NCI-H460 (cell line): ENCODE results near the gene CMTM3. TPM values are rescaled to one million over a fixed set of nuclear protein-coding genes. Genes with fewer than 3 reads are reported as not detected.
A peak's percentile ranks its signal among the peaks of the same experiment; 100 is the strongest.
"Not testable (repeated sequence)": the region's sequence is repeated elsewhere in the genome, so short reads cannot be mapped to it uniquely, and the experiment has no call there.

ENCODE experiments used
- DNase-seq: peaks from one replicate; pipeline ENCODE4 v3.0.0-alpha.2; 2016; ENCODE audit warnings: low read depth; ENCODE audit errors: extremely low read depth
- polyA plus RNA-seq: library from polyadenylated mRNA; depleted of rRNA; stranded (reverse); fragments of >200 nt; gene quantifications from 2 replicates; pipeline ENCODE4 v1.2.3, GENCODE V29; 2014; cell fraction: nucleus; rRNA removed
- total RNA-seq: library from RNA; depleted of rRNA; stranded (reverse); fragments of >200 nt; shearing (Covaris generic); gene quantifications from 2 replicates; pipeline ENCODE4 v1.2.3, GENCODE V29; 2014; rRNA removed

Gene CMTM3, protein sequence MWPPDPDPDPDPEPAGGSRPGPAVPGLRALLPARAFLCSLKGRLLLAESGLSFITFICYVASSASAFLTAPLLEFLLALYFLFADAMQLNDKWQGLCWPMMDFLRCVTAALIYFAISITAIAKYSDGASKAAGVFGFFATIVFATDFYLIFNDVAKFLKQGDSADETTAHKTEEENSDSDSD
- total RNA-seq = 35.6 and 35.7 TPM in 2 replicates
- polyA plus RNA-seq = 25.0 and 58.5 TPM in 2 replicates

DNA sequence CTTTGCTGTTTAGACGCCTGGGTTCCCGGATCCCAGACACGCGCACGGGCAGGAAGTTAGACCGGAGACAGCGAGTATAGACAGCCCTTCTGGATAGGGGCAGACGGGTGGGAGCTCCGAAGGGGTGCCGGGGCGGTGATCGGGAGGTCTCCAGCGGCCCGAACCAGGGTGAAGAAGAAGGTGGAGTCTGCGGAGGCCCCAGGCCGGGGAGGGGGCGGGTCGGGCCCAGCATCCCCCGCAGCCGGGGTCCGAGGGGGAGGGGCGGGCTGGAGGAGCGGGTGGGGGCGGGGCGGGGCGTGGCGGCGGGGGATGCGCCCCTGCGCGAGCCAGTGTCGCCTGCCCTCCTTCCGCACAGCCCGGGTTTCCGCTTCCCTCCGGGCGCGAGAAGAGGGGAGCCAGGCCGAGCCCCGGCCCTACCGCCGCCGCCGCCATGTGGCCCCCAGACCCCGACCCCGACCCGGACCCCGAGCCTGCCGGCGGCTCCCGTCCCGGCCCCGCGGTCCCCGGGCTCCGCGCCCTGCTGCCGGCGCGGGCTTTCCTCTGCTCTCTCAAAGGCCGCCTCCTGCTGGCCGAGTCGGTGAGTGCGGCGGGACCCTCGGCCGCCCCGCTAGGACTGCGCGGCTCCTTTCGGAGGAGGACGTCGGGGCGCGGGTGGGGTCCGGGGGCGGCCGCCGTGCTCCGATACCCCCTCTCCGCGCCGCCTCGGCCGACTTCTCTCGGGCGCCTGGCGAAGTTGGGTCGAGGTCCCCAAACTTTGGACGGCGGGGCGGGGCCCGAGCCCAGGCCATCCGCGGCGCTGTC, at the start of gene CMTM3:
Gene CMTM3 (plus strand): TSS at position 329 of the 801 bp plus-strand sequence. CDS start 102 bp downstream, at position 431.
- peak; percentile 46 for DNase-seq

DNA sequence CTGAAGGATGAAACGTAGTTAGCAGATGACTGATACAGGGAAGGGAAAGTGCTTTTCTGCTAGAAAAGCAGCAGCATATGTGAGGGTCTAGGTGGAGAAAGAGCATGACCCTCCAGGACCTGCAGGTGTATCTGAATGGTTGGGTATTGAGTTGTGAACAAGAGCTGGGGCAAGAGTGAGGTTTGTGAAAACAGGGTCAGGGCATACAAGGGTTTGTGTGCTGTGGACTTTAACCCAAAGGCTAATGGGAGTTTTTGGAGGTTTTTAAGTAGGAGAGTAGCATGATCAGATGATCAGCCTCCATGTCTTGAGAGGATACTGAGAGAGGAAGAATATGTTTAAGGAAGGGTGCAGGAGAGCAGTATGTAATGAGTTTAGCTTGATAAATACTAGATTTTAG, 44.4 kb upstream of the CMTM3 start:
- DNase-seq = no peak

DNA sequence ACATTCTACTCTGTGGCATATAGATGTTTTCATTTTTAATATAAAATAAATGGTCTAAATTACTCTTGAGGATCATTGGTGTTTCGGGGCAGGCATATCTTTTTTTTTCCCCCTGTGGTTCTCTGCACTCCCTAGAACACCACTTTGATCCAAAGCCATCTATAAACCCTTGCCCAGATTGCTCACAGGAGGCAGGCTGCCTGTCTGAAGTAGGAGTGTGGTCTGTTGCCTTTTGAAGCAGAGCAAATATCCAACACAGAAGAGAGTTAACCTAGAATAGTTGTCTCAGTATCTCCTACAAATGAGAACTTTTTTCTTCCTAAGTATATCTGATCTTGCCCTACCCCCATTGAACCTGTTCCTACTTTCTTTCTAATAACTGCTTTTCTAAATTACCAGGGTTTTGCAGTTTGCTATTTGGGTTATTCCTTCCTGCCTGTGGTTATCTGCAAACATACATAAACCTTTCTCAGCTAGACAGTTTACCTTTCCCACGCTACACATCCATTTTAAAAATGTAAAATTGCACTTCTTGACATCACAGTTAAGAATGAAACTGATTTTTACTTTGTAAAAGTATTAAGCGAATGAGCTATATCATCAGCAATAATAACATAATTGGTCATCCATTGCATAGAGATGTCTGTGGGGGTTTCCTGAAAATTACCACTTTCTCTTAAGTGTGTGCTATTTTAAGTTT, 43.0 kb upstream of the CMTM3 start:
- DNase-seq = no peak

DNA sequence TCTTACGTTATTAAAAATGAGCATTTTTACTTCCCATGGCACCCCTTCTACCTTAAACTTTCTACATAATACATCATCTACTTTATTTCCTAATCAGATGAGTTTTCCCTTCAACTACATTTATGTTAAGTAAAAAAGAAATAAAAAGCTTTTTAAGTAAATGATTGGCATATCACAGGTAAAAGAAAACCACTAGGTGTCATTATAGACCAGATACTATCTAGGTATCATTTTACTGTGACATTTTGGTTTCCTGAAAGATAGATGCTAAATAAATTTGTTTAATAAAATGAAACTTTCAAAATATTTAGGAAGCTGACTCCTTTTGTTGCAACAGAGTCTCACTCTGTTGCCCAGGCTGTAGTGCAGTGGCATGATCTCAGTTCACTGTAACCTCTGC, 42.1 kb upstream of the CMTM3 start:
- no peak for DNase-seq

DNA sequence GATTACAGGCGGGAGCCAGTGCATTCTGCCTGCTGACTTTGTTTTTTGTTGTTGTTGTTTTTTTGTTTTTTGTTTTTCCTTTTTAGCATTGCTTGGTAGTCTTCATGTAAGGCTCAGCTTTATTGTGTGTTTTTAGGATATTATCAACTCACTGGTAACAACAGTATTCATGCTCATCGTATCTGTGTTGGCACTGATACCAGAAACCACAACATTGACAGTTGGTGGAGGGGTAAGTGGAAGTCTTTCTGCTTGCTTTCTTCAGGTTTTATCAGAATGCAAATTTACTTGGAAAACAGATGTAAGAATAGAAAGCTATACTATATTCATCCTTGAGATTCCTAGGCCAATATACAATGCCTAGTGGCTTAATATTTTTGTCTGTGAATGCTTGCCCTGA, 41.5 kb upstream of the CMTM3 start:
- no peak for DNase-seq

DNA sequence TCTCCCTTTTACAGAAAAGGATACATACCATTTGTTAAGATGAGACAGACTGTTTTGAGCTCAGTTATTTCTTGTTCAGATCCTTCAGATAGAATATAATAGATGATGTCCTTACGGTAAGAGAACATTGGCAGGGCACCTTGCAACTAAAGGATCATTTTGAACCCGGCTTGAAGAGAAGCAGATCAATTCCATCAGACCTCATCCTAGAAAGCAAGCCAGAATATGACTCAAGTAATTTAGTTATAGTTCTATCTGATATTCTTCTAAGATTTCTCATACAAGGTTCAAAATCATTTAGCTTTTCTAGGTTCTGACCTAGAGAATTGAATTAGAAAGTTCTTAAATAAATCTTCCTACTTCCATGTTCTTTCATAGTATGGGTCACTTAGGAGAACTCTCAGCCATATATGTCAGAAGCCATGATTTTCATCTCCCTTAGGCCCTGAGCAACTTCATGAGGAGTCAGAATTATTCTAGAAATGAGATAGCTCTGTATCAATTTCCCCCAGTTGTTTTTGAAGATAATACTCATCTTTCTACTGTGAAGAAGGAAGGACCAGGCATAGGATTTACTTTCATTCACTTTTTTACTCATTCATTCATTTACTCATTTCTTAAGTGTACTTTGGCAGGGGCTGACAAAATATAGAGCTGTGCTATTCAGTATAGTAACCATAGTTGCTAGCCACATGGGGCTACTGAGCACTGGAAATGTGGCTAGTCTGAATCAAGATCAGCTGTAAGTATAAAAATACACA, 40.8 kb upstream of the CMTM3 start:
- no peak for DNase-seq

DNA sequence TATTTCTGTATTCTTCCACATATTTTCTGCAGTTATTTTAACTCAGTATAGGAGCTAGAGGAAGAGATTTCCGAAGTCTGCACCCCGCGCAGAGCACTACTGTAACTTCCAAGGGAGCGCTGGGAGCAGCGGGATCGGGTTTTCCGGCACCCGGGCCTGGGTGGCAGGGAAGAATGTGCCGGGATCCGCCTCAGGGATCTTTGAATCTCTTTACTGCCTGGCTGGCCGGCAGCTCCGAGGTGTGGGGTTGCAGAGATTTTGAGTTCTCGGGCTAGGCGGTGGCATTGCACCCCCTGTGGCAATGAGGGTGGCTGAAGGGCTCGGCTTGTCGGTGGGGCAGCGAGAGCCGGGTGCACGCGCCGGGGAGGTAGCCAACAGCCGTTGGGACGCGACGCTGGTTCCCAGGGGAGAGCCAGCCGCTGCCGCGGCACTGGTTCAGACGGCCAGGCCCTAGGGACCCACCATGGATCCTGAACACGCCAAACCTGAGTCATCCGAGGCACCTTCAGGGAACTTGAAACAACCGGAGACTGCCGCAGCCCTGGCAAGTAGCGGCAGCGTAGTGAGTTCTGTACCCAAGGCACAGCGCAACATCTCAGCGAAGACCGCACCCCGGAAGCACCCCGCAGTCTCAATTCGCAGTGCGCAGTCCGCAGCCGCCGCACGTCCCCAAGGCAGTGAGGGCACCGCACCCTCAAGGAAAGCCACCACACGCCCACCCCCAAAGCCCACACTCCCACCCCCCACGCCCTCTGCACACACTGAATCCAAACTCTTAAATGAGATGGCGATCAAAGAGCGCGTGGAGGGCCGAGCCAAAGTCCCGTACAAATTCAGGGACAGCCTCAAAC, 38.2 kb upstream of the CMTM3 start, which contains the start of gene CMTM1:
Gene CMTM1 (plus strand): TSS at position 389 of the 851 bp plus-strand sequence. CDS start 75 bp downstream, at position 464.
- no peak for DNase-seq

DNA sequence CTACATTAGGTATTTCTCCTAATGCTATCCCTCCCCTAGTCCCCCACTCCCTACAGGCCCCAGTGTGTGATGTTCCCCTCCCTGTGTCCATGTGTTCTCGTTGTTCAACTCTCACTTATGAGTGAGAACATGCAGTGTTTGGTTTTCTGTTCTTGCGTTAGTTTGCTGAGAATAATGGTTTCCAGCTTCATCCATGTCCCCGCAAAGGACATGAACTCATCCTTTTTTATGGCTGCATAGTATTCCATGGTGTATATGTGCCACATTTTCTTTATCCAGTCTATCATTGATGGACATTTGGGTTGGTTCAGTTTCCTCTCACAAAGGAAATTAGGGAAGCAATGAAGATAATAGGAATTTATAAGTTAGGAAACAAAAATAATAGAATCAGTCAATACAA, 37.2 kb upstream of the CMTM3 start:
- not testable (repeated sequence) for DNase-seq

DNA sequence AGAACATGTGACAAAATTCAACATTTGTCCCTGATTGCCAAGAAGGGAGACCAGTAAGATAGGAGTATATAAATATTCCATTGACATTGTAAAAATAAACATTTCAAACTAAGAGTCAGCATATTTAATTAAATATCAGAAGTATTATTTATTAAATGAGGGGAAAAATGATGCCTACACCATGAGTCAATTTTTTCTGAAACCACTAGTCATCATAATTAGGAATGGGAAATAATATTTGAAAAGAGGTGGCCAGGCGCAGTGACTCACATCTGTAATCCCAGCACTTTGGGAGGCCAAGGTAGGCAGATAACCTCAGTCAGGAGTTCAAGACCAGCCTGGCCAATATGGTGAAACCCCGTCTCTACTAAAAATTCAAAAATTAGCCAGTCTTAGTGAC, 36.1 kb upstream of the CMTM3 start:
- no peak for DNase-seq

DNA sequence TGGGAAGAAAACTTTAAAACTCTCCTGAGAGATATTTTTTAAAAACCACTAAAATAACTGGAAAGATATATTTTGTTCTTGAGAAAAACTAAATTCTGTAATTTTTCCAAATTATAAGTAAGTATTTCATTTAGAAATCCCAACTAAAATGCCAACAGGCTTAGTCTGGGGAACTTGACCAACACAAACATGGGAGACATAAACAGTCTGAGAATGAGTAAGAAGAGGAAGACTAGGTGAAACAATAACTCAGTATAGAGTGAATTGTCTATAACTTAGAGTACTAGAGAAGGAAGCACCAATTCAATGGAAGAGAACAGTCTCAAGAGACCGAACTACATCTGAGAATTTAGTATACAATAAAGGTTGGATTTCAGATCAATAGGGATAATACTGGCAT, 35.4 kb upstream of the CMTM3 start:
- no peak for DNase-seq

DNA sequence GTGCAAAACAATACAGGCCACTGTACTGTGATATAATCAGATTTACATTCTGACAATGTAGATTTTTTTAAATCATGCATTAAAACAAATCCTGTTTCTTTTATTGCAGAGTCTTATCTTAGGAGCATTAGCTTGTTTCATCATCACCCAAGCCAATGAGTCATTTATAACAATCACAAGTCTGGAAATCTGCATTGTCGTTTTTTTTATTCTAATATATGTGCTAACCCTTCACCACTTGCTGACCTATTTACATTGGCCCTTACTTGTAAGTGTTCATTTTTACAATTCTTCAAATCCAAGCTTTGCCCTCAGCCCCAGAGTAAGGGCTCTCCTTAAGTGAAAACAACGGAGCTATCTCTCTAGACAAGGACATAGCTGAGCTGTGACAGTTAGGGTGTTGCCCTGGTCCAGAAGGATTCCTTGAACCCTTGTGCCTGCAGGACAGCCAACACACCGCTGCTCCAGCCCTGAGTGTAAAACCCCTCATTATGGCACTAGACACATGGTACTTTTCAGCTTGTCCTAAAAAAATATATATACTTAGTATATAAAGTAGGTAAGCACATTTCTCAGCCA, 34.6 kb upstream of the CMTM3 start:
- no peak for DNase-seq

DNA sequence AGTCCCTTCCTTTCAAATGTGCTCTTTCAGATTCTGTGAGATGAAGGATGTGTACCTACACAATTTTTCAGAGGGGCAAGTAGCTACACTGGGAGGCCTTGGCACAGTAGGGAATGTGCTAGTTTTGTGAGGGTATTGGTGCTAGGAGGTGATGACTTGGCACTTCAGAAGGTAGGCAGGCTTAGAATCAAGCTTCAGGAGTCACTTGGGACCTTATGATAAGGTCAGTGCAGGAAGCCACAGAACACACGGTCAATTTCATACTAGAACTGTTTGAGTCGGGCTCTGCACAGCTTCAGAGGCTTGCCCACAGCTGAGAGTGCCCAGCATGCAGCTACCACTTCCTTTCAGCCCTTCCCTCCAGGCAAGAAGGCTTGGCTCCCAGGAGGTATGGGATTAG, 32.1 kb upstream of the CMTM3 start:
- no peak for DNase-seq

DNA sequence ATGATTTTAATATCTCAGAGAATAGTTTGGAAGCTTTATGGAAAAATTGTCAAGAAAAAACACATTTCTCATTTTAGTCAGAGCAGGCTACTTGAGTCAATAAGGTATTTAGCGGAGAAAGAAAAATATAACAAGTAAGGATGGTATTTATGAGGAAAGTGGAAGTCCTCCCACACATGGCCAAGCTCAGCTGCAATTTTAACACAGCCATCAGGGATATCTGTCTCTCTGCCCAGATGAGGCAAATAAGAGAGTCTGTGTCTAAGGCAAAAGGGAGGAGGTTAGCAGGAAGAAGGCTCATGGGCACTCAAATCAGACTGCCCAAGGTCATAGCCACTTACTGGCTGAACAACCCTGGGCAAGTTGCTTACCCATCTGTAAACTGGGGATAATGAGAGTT, 30.4 kb upstream of the CMTM3 start:
- DNase-seq = no peak

DNA sequence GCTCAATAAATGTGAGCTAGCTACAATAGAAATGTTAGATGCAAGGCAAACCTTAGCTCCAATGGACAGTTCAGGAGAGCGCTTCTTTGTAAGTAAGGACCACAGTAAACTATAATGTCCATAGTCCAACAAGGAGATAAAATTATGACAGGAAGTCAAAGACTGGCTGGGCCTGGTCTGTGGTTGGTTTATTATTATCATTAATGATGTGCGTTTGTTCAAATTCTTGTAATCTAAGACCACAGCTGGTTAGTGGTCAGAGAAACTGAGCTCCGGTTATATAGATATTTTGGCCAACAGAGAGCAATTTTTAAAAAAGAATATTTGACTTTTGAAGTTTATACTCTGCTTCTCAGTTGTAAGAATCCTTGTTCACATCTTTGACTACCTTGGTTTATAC, 30.0 kb upstream of the CMTM3 start:
- DNase-seq = no peak

DNA sequence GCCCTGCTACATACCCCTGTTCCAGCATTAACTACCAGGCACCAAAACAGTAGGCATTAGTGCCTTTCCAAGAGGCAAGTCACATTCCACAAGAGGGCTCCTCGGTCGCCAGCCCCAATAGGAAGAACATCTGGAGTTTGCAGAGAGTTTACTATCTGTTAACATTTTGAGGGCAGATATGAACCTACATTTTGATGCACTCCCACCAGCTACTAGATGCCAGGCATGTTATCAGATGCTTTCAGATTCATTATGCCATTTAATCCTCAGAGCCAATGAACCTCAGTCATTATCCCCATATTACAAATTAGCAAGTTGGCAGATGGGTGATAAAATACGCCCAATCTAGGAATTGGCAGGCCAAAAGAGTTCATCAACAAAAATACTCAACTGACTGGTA, 29.4 kb upstream of the CMTM3 start:
- DNase-seq = no peak

DNA sequence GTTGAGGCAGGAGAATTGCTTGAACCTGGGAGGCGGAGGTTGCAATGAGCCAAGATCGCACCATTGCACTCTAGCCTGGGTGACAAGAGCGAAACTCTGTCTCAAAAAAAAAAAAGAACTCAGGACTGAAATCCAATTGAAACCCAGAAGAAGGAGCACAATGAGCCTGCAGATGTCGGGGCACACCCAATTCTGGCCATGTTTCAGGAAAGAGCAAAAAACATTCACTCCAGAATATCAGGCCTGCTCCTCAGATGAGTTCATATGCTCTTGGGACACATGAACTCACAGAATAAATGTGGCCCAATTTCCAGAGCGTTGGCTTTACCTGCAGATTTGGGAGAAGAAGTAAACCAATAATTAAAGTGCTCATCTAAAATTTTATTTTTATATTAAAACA, 28.2 kb upstream of the CMTM3 start:
- DNase-seq = no peak

DNA sequence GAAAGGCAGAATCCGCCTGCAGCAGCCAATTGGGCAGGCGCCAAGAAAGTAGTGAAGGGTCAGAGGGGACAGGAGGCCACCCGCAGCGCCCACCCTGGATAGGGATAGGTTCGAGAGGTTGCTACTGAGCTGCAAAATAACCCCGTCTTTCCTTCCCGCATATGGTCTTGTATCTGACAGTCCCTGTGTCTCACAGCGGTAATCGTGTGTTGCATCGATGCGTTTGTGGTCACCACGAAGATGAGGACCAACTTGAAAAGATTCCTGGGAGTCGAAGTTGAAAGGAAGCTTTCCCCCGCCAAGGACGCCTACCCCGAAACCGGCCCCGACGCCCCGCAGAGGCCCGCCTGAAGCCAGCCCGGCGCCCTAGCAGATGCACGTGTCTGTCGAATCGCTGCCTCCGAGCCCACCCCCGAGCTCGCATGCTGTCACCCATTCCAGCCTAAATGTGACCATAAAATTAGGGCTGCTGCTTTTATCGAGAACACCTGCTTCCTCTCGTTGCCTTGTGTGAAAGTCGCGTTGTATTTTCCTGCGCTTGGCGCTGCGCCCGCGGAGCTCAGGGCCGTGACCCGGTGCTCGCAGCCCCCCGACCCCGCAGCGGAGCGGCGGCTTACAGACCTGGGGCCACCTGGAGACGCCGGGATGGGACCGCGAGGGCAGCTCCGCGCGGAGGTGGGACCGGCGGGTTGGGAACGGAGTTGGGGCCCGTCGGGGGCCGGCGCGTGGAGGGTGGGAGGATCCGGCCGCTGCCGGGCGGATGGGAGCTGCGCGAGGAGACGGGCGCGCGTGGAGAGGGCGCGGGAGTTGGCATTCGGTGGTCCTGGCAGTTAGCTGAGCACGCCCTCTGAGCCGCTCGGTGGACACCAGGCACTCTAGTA, 25.6 kb upstream of the CMTM3 start, which contains the start of gene CMTM2:
Gene CMTM2 (plus strand): TSS at position 813 of the 881 bp plus-strand sequence. CDS start 145 bp downstream, outside the sequence.
- no peak for DNase-seq

DNA sequence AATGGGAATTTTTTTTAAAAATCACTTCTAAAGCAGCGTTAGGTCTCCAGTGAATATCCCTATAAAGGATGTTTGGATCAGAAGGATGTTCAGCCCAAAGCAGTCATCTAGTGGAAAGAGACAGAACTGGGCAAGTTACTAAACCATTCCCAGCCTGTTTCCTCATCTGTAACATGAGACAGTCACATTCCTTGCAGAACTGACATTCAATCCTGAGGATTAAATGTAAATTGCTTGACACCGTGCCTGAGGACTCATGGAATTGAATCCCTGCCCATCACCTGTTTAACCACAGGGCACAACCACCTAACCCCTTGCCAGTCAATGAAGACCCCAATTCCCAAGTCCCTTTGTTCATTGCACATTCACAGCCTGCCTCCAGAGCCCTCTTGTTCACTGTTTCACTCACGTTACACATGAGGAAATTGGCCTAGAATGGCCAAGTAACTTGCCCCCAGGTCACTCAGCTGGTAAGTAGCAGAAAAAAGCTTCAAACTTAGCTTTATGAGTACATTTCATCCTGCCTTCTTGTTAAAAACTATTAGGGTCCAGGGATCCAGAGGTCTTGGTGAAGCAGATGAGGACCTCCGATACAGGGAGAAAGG, 23.8 kb upstream of the CMTM3 start:
- DNase-seq = peak; percentile 32
